HEK293 (cell line): ENCODE results near the gene PAX3.

Experiments used
- CTCF ChIA-PET: fragments of 350-600 bp; formaldehyde crosslinking; extraction: SDS; loops from one replicate; lab custom pipeline; 2021; ENCODE audit warnings: antibody characterized with exemption; lab: Yijun Ruan, JAX
- POLR2A ChIA-PET: fragments of 300-600 bp; formaldehyde crosslinking; extraction: SDS; loops from one replicate; lab custom pipeline; 2020; ENCODE audit warnings: antibody characterized with exemption, inconsistent platforms; lab: Yijun Ruan, JAX
- H3K27ac ChIP-seq: fragments of 200-500 bp; sonication (Bioruptor generic); 2 replicates; pipeline ENCODE4 v1.5.1; 2014; ENCODE audit warnings: low read depth, low read length, control low read depth, inconsistent platforms; ENCODE audit errors: extremely low read depth
- H3K36me3 ChIP-seq, 2 experiments: fragments of 200-500 bp in 1 of 2; sonication (Bioruptor generic) in 1 of 2; 1 replicate in 1 of 2; 2 replicates in 1 of 2; pipeline ENCODE4 v1.5.1; 2014 to 2017; ENCODE audit warnings: inconsistent platforms in 2 of 2, low read length in 2 of 2; ENCODE audit not compliant: control insufficient read depth in 2 of 2, insufficient read depth in 1 of 2
- H3K4me1 ChIP-seq: fragments of 200-500 bp; sonication (Bioruptor generic); 2 replicates; pipeline ENCODE4 v1.5.1; 2014; ENCODE audit warnings: mild to moderate bottlenecking, low read length, inconsistent platforms; ENCODE audit not compliant: control insufficient read depth, insufficient read depth
- H3K4me3 ChIP-seq: 2 replicates; pipeline ENCODE4 v1.5.1; 2011; ENCODE audit warnings: low read depth, mild to moderate bottlenecking, control low read depth, low read length, moderate library complexity
- H3K9me3 ChIP-seq: fragments of 200-500 bp; sonication (Bioruptor generic); 2 replicates; pipeline ENCODE4 v1.5.1; 2014; ENCODE audit warnings: low read depth, low read length, inconsistent platforms; ENCODE audit not compliant: control insufficient read depth, insufficient read depth
- EGR2 ChIP-seq: fragments of 450-650 bp; formaldehyde crosslinking; IDR thresholded peaks from 2 replicates; pipeline ENCODE4 v1.5.1; 2016; ENCODE audit warnings: low read depth, missing biosample characterization, missing genetic modification characterization
- GLI2 ChIP-seq: fragments of 450-650 bp; formaldehyde crosslinking; IDR thresholded peaks from 2 replicates; pipeline ENCODE4; 2017; ENCODE audit warnings: missing biosample characterization, missing genetic modification characterization, low read depth, borderline replicate concordance
- HIC1 ChIP-seq: fragments of 450-650 bp; formaldehyde crosslinking; IDR thresholded peaks from 2 replicates; pipeline ENCODE4 v1.5.1; 2016; ENCODE audit warnings: missing biosample characterization, missing genetic modification characterization
- HOXD13 ChIP-seq: sonication (generic); formaldehyde crosslinking; IDR thresholded peaks from 2 replicates; pipeline ENCODE4 v1.8.0; 2022; ENCODE audit warnings: missing genetic modification reagents, borderline replicate concordance
- ZFP37 ChIP-seq: fragments of 450-650 bp; formaldehyde crosslinking; IDR thresholded peaks from 2 replicates; pipeline ENCODE4 v1.5.1; 2016; ENCODE audit warnings: missing biosample characterization, missing genetic modification characterization
- ZNF133 ChIP-seq: fragments of 450-650 bp; formaldehyde crosslinking; IDR thresholded peaks from 2 replicates; pipeline ENCODE4 v1.5.1; 2016; ENCODE audit warnings: missing biosample characterization, missing genetic modification characterization
- ZNF19 ChIP-seq: fragments of 450-650 bp; formaldehyde crosslinking; IDR thresholded peaks from 2 replicates; pipeline ENCODE4; 2016; ENCODE audit warnings: missing biosample characterization, missing genetic modification characterization, low read depth
- ZNF211 ChIP-seq: fragments of 450-650 bp; formaldehyde crosslinking; IDR thresholded peaks from 2 replicates; pipeline ENCODE4 v1.5.1; 2016; ENCODE audit warnings: low read depth, missing biosample characterization, missing genetic modification characterization
- ZNF571 ChIP-seq: fragments of 450-650 bp; formaldehyde crosslinking; IDR thresholded peaks from 2 replicates; pipeline ENCODE4 v1.5.0; 2017; ENCODE audit warnings: missing biosample characterization, missing genetic modification characterization
- ZNF621 ChIP-seq: fragments of 450-650 bp; formaldehyde crosslinking; IDR thresholded peaks from 2 replicates; pipeline ENCODE4 v1.5.1; 2017; ENCODE audit warnings: missing biosample characterization, missing genetic modification characterization
- ZNF626 ChIP-seq: fragments of 450-650 bp; sonication (Bioruptor Pico); formaldehyde crosslinking; IDR thresholded peaks from 2 replicates; pipeline ENCODE4 v1.5.1; 2018; ENCODE audit warnings: missing biosample characterization, missing genetic modification characterization, inconsistent platforms
- ZNF660 ChIP-seq: fragments of 450-650 bp; IDR thresholded peaks from 2 replicates; pipeline ENCODE4 v1.5.1; 2018; ENCODE audit warnings: missing biosample characterization, mild to moderate bottlenecking, missing genetic modification characterization
- ZNF704 ChIP-seq: fragments of 450-650 bp; formaldehyde crosslinking; IDR thresholded peaks from 2 replicates; pipeline ENCODE4 v1.5.1; 2016; ENCODE audit warnings: missing biosample characterization, missing genetic modification characterization
- ZNF747 ChIP-seq: fragments of 450-650 bp; formaldehyde crosslinking; IDR thresholded peaks from 2 replicates; pipeline ENCODE4 v1.5.1; 2016; ENCODE audit warnings: missing biosample characterization, missing genetic modification characterization
- ZNF768 ChIP-seq: fragments of 450-650 bp; formaldehyde crosslinking; IDR thresholded peaks from 2 replicates; pipeline ENCODE4 v1.5.1; 2018; ENCODE audit warnings: missing biosample characterization, mild to moderate bottlenecking, missing genetic modification characterization
- TF ChIP-seq, protein P1 (sequence below): fragments of 450-650 bp; formaldehyde crosslinking; IDR thresholded peaks from 2 replicates; pipeline ENCODE4 v1.5.1; 2016; ENCODE audit warnings: missing biosample characterization, missing genetic modification characterization
- TF ChIP-seq, protein P2 (sequence below): fragments of 450-650 bp; formaldehyde crosslinking; IDR thresholded peaks from 2 replicates; pipeline ENCODE4 v1.5.1; 2016; ENCODE audit warnings: missing biosample characterization, missing genetic modification characterization
- TF ChIP-seq, protein P3 (sequence below): fragments of 450-650 bp; formaldehyde crosslinking; IDR thresholded peaks from 2 replicates; pipeline ENCODE4 v1.5.1; 2016; ENCODE audit warnings: missing biosample characterization, missing genetic modification characterization
- TF ChIP-seq, protein P4 (sequence below): fragments of 450-650 bp; formaldehyde crosslinking; IDR thresholded peaks from 2 replicates; pipeline ENCODE4 v1.5.1; 2016; ENCODE audit warnings: missing biosample characterization, missing genetic modification characterization

The PAX3 gene

DNA sequence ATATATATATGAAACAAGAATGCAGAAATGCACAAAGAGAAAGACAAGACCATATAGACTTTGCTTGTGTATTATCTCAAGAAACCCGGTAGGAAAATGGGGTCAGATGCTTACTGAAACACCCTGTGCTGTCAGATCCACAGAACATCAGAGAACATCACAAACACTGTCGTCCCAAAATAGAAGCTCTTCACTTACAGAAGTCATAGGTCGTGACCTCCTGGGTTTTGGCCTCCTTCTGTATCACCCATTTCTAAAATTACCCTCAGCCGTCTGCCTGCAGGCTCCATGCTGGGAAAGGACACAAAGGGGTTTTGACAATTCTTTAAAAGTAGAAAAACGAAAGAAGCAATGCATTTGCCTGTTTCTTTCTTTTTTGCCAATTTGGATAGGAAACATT lies 137.9 kb downstream of the PAX3 start:
- no peaks in the 10 kb centered on the region for H3K9me3 ChIP-seq
- TF ChIP-seq ZNF133 (tag by site-specific recombination) (no peak), EGR2 (tag by site-specific recombination) (no peak), ZNF211 (tag by site-specific recombination) (no peak), HOXD13 (CRISPR knock-in tag) (no peak), ZNF768 (tag by site-specific recombination) (no peak), ZNF660 (tag by site-specific recombination) (no peak)
- TF ChIP-seq, protein P1, sequence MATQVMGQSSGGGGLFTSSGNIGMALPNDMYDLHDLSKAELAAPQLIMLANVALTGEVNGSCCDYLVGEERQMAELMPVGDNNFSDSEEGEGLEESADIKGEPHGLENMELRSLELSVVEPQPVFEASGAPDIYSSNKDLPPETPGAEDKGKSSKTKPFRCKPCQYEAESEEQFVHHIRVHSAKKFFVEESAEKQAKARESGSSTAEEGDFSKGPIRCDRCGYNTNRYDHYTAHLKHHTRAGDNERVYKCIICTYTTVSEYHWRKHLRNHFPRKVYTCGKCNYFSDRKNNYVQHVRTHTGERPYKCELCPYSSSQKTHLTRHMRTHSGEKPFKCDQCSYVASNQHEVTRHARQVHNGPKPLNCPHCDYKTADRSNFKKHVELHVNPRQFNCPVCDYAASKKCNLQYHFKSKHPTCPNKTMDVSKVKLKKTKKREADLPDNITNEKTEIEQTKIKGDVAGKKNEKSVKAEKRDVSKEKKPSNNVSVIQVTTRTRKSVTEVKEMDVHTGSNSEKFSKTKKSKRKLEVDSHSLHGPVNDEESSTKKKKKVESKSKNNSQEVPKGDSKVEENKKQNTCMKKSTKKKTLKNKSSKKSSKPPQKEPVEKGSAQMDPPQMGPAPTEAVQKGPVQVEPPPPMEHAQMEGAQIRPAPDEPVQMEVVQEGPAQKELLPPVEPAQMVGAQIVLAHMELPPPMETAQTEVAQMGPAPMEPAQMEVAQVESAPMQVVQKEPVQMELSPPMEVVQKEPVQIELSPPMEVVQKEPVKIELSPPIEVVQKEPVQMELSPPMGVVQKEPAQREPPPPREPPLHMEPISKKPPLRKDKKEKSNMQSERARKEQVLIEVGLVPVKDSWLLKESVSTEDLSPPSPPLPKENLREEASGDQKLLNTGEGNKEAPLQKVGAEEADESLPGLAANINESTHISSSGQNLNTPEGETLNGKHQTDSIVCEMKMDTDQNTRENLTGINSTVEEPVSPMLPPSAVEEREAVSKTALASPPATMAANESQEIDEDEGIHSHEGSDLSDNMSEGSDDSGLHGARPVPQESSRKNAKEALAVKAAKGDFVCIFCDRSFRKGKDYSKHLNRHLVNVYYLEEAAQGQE (tag by site-specific recombination): no peak
- TF ChIP-seq, all 188 proteins: peak for 0
- Histone ChIP-seq H3K27ac (no peak overlapping the region), H3K4me1 (no peaks in the 10 kb centered on the region), H3K4me3 (no peak overlapping the region), H3K36me3 (no peaks in the 10 kb centered on the region)
- ChIA-PET CTCF (interaction anchor here (0.5 kb wide), 1 partner anchor 66 kb away, joined by 3 read pairs; no protein-coding TSS in a partner anchor), POLR2A (no interaction called here)

DNA sequence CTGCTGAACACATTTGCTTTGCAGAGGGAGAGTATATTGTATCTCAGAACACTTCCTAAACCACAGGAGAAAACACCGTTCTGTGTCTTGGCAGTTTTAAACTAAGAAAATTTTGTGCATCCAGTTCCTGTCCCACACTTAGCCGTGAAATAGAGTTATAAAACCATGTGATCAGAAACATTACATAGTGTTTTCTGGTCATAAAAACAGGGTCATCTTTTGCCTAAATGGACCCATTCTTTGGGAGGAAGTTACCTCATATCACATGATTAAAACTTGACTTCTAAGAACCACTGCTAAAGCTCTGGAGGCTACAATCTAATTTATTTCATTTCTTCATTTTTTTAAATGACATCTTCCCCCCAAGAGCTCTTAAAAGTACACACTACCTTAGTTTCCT lies 138.7 kb downstream of the PAX3 start:
- H3K36me3 ChIP-seq: no peaks in the 10 kb centered on the region
- ChIA-PET CTCF (interaction anchor here (0.5 kb wide), 3 partner anchors 20 to 388 kb away, joined by 3 read pairs; no protein-coding TSS in a partner anchor), POLR2A (no interaction called here)
- TF ChIP-seq ZNF19 (tag by site-specific recombination): no peak
- TF ChIP-seq, protein P2, sequence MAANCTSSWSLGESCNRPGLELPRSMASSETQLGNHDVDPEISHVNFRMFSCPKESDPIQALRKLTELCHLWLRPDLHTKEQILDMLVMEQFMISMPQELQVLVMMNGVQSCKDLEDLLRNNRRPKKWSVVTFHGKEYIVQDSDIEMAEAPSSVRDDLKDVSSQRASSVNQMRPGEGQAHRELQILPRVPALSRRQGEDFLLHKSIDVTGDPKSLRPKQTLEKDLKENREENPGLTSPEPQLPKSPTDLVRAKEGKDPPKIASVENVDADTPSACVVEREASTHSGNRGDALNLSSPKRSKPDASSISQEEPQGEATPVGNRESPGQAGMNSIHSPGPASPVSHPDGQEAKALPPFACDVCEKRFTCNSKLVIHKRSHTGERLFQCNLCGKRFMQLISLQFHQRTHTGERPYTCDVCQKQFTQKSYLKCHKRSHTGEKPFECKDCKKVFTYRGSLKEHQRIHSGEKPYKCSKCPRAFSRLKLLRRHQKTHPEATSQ (tag by site-specific recombination): no peak
- TF ChIP-seq ZNF704 (tag by site-specific recombination): no peak
- no peak for TF ChIP-seq HIC1 (tag by site-specific recombination)
- TF ChIP-seq, protein P3, sequence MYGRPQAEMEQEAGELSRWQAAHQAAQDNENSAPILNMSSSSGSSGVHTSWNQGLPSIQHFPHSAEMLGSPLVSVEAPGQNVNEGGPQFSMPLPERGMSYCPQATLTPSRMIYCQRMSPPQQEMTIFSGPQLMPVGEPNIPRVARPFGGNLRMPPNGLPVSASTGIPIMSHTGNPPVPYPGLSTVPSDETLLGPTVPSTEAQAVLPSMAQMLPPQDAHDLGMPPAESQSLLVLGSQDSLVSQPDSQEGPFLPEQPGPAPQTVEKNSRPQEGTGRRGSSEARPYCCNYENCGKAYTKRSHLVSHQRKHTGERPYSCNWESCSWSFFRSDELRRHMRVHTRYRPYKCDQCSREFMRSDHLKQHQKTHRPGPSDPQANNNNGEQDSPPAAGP (tag by site-specific recombination): no peak
- TF ChIP-seq, protein P4, sequence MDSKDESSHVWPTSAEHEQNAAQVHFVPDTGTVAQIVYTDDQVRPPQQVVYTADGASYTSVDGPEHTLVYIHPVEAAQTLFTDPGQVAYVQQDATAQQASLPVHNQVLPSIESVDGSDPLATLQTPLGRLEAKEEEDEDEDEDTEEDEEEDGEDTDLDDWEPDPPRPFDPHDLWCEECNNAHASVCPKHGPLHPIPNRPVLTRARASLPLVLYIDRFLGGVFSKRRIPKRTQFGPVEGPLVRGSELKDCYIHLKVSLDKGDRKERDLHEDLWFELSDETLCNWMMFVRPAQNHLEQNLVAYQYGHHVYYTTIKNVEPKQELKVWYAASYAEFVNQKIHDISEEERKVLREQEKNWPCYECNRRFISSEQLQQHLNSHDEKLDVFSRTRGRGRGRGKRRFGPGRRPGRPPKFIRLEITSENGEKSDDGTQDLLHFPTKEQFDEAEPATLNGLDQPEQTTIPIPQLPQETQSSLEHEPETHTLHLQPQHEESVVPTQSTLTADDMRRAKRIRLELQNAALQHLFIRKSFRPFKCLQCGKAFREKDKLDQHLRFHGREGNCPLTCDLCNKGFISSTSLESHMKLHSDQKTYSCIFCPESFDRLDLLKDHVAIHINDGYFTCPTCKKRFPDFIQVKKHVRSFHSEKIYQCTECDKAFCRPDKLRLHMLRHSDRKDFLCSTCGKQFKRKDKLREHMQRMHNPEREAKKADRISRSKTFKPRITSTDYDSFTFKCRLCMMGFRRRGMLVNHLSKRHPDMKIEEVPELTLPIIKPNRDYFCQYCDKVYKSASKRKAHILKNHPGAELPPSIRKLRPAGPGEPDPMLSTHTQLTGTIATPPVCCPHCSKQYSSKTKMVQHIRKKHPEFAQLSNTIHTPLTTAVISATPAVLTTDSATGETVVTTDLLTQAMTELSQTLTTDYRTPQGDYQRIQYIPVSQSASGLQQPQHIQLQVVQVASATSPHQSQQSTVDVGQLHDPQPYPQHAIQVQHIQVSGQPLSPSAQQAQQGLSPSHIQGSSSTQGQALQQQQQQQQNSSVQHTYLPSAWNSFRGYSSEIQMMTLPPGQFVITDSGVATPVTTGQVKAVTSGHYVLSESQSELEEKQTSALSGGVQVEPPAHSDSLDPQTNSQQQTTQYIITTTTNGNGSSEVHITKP (tag by site-specific recombination): no peak
- TF ChIP-seq ZFP37 (tag by site-specific recombination): no peak
- no peak for TF ChIP-seq GLI2 (tag by site-specific recombination)
- TF ChIP-seq ZNF571 (tag by site-specific recombination): no peak
- TF ChIP-seq ZNF621 (tag by site-specific recombination): no peak
- no peak for TF ChIP-seq ZNF747 (tag by site-specific recombination)
- TF ChIP-seq ZNF626: no peak

More for the DNA sequence above, 138.7 kb downstream of the PAX3 start:
- Histone ChIP-seq H3K4me3 (no peak overlapping the region), H3K4me1 (no peaks in the 10 kb centered on the region), H3K9me3 (no peaks in the 10 kb centered on the region), H3K27ac (no peak overlapping the region)
